Measurements from ENCODE around the gene MITD1. TPM values are rescaled to one million over a fixed set of nuclear protein-coding genes. Genes with fewer than 3 reads are reported as not detected.
A peak's percentile ranks its signal among the peaks of the same experiment; 100 is the strongest.

Gene MITD1
- total and polyA plus RNA-seq, 2 of the 8 experiments (the other 6 are each of a cell fraction or from before 2014, with no cell fraction given), result 15.2 to 31.7 TPM

- Histone ChIP-seq H3K27ac (ENCODE audit: low read depth, low read length) (peak overlapping the region; percentile 81), H2AFZ (ENCODE audit: low read length) (no peak overlapping the region), H3K36me3 (ENCODE audit: control insufficient read depth in 2 of 4, insufficient read depth in 4 of 4, low read length in 3 of 4) (no peaks in the 10 kb centered on the region; a peak in 2 of 8 replicates), H3K27me3 (replicated peaks in 1 of 4; ENCODE audit: control insufficient read depth in 3 of 4, extremely low read depth in 1 of 4, insufficient read depth in 3 of 4, low read length in 3 of 4) (no peaks in the 10 kb centered on the region), H2BK120ac (replicated peaks; ENCODE audit: low read depth, low read length) (no peak overlapping the region), H3K9me3 (ENCODE audit: insufficient read depth in 2 of 2, low read depth in 1 of 2, low read length in 1 of 2) (no peaks in the 10 kb centered on the region), H2BK5ac (ENCODE audit: low read depth, low read length) (no peak overlapping the region), H3K14ac (ENCODE audit: insufficient read length) (no peak overlapping the region), H2BK15ac (ENCODE audit: low read length) (no peak overlapping the region), H3K23me2 (ENCODE audit: low read depth, low read length) (peaks cover 4% of the 10 kb centered on the region), H4K5ac (ENCODE audit: insufficient read length, low read depth, low read length) (peak overlapping the region; percentile 51), H3K79me1 (ENCODE audit: low read depth, low read length) (no peaks in the 10 kb centered on the region), H2BK12ac (ENCODE audit: low read depth, low read length) (no peak overlapping the region; the same call in 1 of the 2 replicates), H3K9ac (replicated peaks in 1 of 4; ENCODE audit: extremely low read depth in 1 of 4, low read depth in 3 of 4, low read length in 3 of 4) (peak overlapping the region in 3 of 4 experiments; percentile 71 to 86 (median 85); a peak in 6 of 7 replicates), H4K20me1 (replicated peaks in 1 of 2; ENCODE audit: control insufficient read depth in 1 of 2, insufficient read depth in 2 of 2, low read length in 2 of 2) (peaks cover 1 to 2% of the 10 kb centered on the region in 2 experiments), H3K23ac (ENCODE audit: insufficient read length) (no peak overlapping the region), H3K4me1 (replicated peaks in 1 of 4; ENCODE audit: control insufficient read depth in 3 of 4, insufficient read depth in 4 of 4, low read length in 3 of 4) (peaks cover 0 to 2% (median 0%) of the 10 kb centered on the region in 4 experiments; a peak in 3 of 7 replicates), H2AK5ac (ENCODE audit: low read depth, low read length) (no peak overlapping the region), H3K4me3 (ENCODE audit: extremely low read depth in 1 of 4, insufficient read depth in 2 of 4, low read depth in 3 of 4, low read length in 4 of 4) (peak overlapping the region; percentile 81 to 95 (median 89)), H3K56ac (replicated peaks; ENCODE audit: insufficient read length, low read depth, low read length) (peak overlapping the region; percentile 17), H3K18ac (ENCODE audit: extremely low read depth, low read length) (no peak overlapping the region), H3K4me2 (ENCODE audit: insufficient read depth in 1 of 2, low read depth in 2 of 2, low read length in 2 of 2) (peak overlapping the region; percentile 65 to 68), H3K79me2 (ENCODE audit: control insufficient read depth in 1 of 2, insufficient read depth in 2 of 2, low read length in 2 of 2) (peaks cover 7 to 81% of the 10 kb centered on the region in 2 experiments), H2BK20ac (ENCODE audit: low read length) (no peak overlapping the region), H4K91ac (replicated peaks; ENCODE audit: insufficient read length, low read length) (no peak overlapping the region), H4K8ac (ENCODE audit: extremely low read depth, insufficient read depth, low read length) (no peak overlapping the region), H3K4ac (replicated peaks; ENCODE audit: insufficient read length, low read depth, low read length) (no peak overlapping the region)
- ChIA-PET CTCF (ENCODE audit: partially characterized antibody) (interaction anchor here (0.7 to 2.2 kb wide), 5 partner anchors 15 to 156 kb away, joined by 3 to 7 read pairs (median 4); partner anchors contain the start of gene TXNDC9), POLR2A (ENCODE audit: partially characterized antibody) (interaction anchor here (0.5 to 3.4 kb wide), 13 partner anchors 8 to 1333 kb away, joined by 3 to 19 read pairs (median 4); partner anchors contain the start of genes C2orf15, EIF5B, LIPT1 and TSGA10)
- FAIRE-seq (no peak), DNase-seq (ENCODE audit: low read depth in 1 of 2, low spot score in 2 of 2) (no peak)
- 2% methylated on average over 4 of the region's 4 CpGs; no CpG with 5 or more reads in 1 of the 2 experiments for WGBS, 2 experiments (ENCODE audit: extremely low coverage in 1 of 2, insufficient coverage in 1 of 2, insufficient read length in 1 of 2, insufficient replicate concordance in 2 of 2, low coverage in 1 of 2, low lambda C conversion rate in 2 of 2, missing lambda C conversion rate in 1 of 2)
- TF ChIP-seq TAF7 (optimal IDR thresholded peaks at IDR 0.05; ENCODE audit: borderline replicate concordance, low read depth, low read length) (no peak), JUND (IDR thresholded peaks at IDR 0.05; ENCODE audit: low read length) (no peak), HDAC2 (IDR thresholded peaks at IDR 0.05; ENCODE audit: borderline replicate concordance in 1 of 2, low read depth in 2 of 2, low read length in 2 of 2) (no peak), RXRA (IDR thresholded peaks at IDR 0.05; ENCODE audit: insufficient read depth, low read depth, low read length) (no peak), CHD2 (IDR thresholded peaks at IDR 0.05; ENCODE audit: low read length) (no peak), JUN (IDR thresholded peaks at IDR 0.05; ENCODE audit: low read depth, low read length) (no peak), BCL11A (IDR thresholded peaks at IDR 0.05; ENCODE audit: low read depth in 2 of 2, low read length in 2 of 2) (no peak), GABPA (IDR thresholded peaks at IDR 0.05; ENCODE audit: borderline replicate concordance, insufficient read depth, low read length) (no peak), PHF8 (conservative IDR thresholded peaks at IDR 0.05; ENCODE audit: low read depth, low read length) (no peak), TBP (IDR thresholded peaks at IDR 0.05; ENCODE audit: low read depth, low read length) (no peak)
- TF ChIP-seq, protein P1, sequence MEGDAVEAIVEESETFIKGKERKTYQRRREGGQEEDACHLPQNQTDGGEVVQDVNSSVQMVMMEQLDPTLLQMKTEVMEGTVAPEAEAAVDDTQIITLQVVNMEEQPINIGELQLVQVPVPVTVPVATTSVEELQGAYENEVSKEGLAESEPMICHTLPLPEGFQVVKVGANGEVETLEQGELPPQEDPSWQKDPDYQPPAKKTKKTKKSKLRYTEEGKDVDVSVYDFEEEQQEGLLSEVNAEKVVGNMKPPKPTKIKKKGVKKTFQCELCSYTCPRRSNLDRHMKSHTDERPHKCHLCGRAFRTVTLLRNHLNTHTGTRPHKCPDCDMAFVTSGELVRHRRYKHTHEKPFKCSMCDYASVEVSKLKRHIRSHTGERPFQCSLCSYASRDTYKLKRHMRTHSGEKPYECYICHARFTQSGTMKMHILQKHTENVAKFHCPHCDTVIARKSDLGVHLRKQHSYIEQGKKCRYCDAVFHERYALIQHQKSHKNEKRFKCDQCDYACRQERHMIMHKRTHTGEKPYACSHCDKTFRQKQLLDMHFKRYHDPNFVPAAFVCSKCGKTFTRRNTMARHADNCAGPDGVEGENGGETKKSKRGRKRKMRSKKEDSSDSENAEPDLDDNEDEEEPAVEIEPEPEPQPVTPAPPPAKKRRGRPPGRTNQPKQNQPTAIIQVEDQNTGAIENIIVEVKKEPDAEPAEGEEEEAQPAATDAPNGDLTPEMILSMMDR (IDR thresholded peaks at IDR 0.05; ENCODE audit: control extremely low read depth in 1 of 3, insufficient read depth in 1 of 3, low read depth in 1 of 3, low read length in 3 of 3), result no peak
Observed at GRCh38 chr2:99181624-99182000, 754 bp upstream of the MITD1 start.
